Vagina (tissue), 2 donors: Measurements from ENCODE around the gene NYNRIN. TPM values are rescaled to one million over a fixed set of nuclear protein-coding genes. Genes with fewer than 3 reads are reported as not detected.

Source experiments
- DNase-seq, 2 donors: peaks; one replicate each; pipeline ENCODE4 v3.0.0-alpha.2; 2017; ENCODE audit errors: extremely low spot score in 2 of 2
- H3K27ac ChIP-seq: fragments of 200-600 bp; sonication (generic); one replicate; pipeline ENCODE4 v1.5.1; 2019
- H3K27me3 ChIP-seq: fragments of 200-600 bp; sonication (generic); one replicate; pipeline ENCODE4 v1.5.1; 2019
- H3K36me3 ChIP-seq, 2 donors: fragments of 200-600 bp; sonication (generic); one replicate each; pipeline ENCODE4 v1.5.1; 2017 to 2019
- H3K4me1 ChIP-seq: fragments of 200-600 bp; sonication (generic); one replicate; pipeline ENCODE4 v1.5.1; 2019
- H3K4me3 ChIP-seq, 2 donors: fragments of 200-600 bp; sonication (generic); 1 replicate in 1 of 2; 2 replicates in 1 of 2; pipeline ENCODE4 v1.5.1; 2016 to 2019
- H3K9me3 ChIP-seq: fragments of 200-600 bp; sonication (generic); one replicate; pipeline ENCODE4 v1.5.1; 2019
- CTCF ChIP-seq, 3 experiments: fragments of 450-650 bp in 2 of 3; fragments of 200-600 bp in 1 of 3; sonication (generic) in 1 of 3; IDR thresholded peaks; one replicate each; pipeline ENCODE4 v1.5.1; 2017 to 2019; ENCODE audit warnings: antibody characterized with exemption in 3 of 3, mild to moderate bottlenecking in 2 of 3, moderate library complexity in 2 of 3
- POLR2A ChIP-seq, 2 donors: fragments of 450-650 bp; IDR thresholded peaks; one replicate each; pipeline ENCODE4 v1.6.1; 2017; ENCODE audit warnings: antibody characterized with exemption in 2 of 2, mild to moderate bottlenecking in 2 of 2, moderate library complexity in 2 of 2
- POLR2AphosphoS5 ChIP-seq, 2 donors: sonication (generic); formaldehyde crosslinking; IDR thresholded peaks; one replicate each; pipeline ENCODE4 v1.9.0; 2017; ENCODE audit warnings: antibody characterized with exemption in 2 of 2, mild to moderate bottlenecking in 2 of 2, low read depth in 1 of 2; ENCODE audit not compliant: insufficient read depth in 1 of 2
- intact Hi-C: fragments of 100-400 bp; cut with DNase I; formaldehyde crosslinking; loops from one replicate; pipeline ENCODE4 v1.15.1; 2023
- total RNA-seq: library from RNA; depleted of rRNA; stranded (reverse); fragments of >200 nt; gene quantifications from one replicate; pipeline ENCODE4 v1.2.3, GENCODE V29; 2016

Gene NYNRIN
- total RNA-seq, 1 donor from 2014 or later, result 14.7 TPM

- no peak overlapping the region for H3K4me3 ChIP-seq
- intact Hi-C loops, result no loop called here
- no peaks in the 10 kb centered on the region for H3K27me3 ChIP-seq
- no peak for TF ChIP-seq CTCF (IDR thresholded peaks at IDR 0.05)
- no peak for TF ChIP-seq POLR2AphosphoS5 (IDR thresholded peaks at IDR 0.05; ENCODE audit: insufficient read depth in 1 of 2, low read depth in 1 of 2)
- no peaks in the 10 kb centered on the region for H3K9me3 ChIP-seq
- peaks cover 23% of the 10 kb centered on the region for H3K4me1 ChIP-seq
- no peak for DNase-seq
- H3K36me3 ChIP-seq, result peaks cover 0 to 14% of the 10 kb centered on the region in 2 donors
- no peak overlapping the region for H3K27ac ChIP-seq
These were observed 19.6 kb upstream of the NYNRIN start for GRCh38 chr14:24378981-24379906.

- Histone ChIP-seq H3K27ac (no peak overlapping the region), H3K4me1 (peaks cover 23% of the 10 kb centered on the region), H3K27me3 (no peaks in the 10 kb centered on the region), H3K9me3 (no peaks in the 10 kb centered on the region), H3K4me3 (no peak overlapping the region), H3K36me3 (peaks cover 0 to 8% of the 10 kb centered on the region in 2 donors)
- TF ChIP-seq POLR2A (IDR thresholded peaks at IDR 0.05) (no peak), CTCF (IDR thresholded peaks at IDR 0.05) (no peak), POLR2AphosphoS5 (IDR thresholded peaks at IDR 0.05; ENCODE audit: insufficient read depth in 1 of 2, low read depth in 1 of 2) (no peak)
- intact Hi-C loops, result no loop called here
- no peak for DNase-seq
These were observed 18.7 kb upstream of the NYNRIN start for GRCh38 chr14:24379907-24380730.

- Histone ChIP-seq H3K4me3 (no peak overlapping the region), H3K27me3 (no peaks in the 10 kb centered on the region), H3K27ac (no peak overlapping the region), H3K9me3 (no peaks in the 10 kb centered on the region), H3K36me3 (peaks cover 0 to 3% of the 10 kb centered on the region in 2 donors), H3K4me1 (peaks cover 23% of the 10 kb centered on the region)
- no peak for DNase-seq
- intact Hi-C loops, result no loop called here
- no peak for TF ChIP-seq CTCF (IDR thresholded peaks at IDR 0.05)
- TF ChIP-seq POLR2A (IDR thresholded peaks at IDR 0.05), result no peak
- TF ChIP-seq POLR2AphosphoS5 (IDR thresholded peaks at IDR 0.05; ENCODE audit: insufficient read depth in 1 of 2, low read depth in 1 of 2), result no peak
These were observed 17.3 kb upstream of the NYNRIN start for GRCh38 chr14:24381363-24382063.

GRCh38 chr14:24382064-24382371, 16.8 kb upstream of the NYNRIN start:
- peaks cover 18% of the 10 kb centered on the region for H3K4me1 ChIP-seq
- no peaks in the 10 kb centered on the region for H3K9me3 ChIP-seq
- no peaks in the 10 kb centered on the region for H3K27me3 ChIP-seq
- intact Hi-C loops, result no loop called here
- no peak overlapping the region for H3K4me3 ChIP-seq
- DNase-seq, result no peak
- H3K27ac ChIP-seq, result no peak overlapping the region
- no peak for TF ChIP-seq CTCF (IDR thresholded peaks at IDR 0.05)
- H3K36me3 ChIP-seq, result no peaks in the 10 kb centered on the region
